Pancreas (tissue), 10 donors: ENCODE data around the gene NME1. TPM values are rescaled to one million over a fixed set of nuclear protein-coding genes. Genes with fewer than 3 reads are reported as not detected.
"Not testable (repeated sequence)": the region's sequence is repeated elsewhere in the genome, so short reads cannot be mapped to it uniquely, and the experiment has no call there.

Experiments used
- ATAC-seq, 4 donors: fragments of 200-7000 bp; cut with Tn5 transposase; one replicate each; pipeline versions ENCODE4 v1.8.0 to v1.9.1; 2020; ENCODE audit warnings: mild to moderate bottlenecking in 4 of 4, moderate library complexity in 4 of 4
- DNase-seq, 6 donors: peaks; one replicate each; pipeline ENCODE4 v3.0.0-alpha.2; 2020
- FAIRE-seq: peaks from 2 replicates; lab custom pipeline; 2012; peaks lifted over from hg19 to GRCh38; lab: Jason Lieb, UNC
- H3K27ac ChIP-seq, 4 donors: fragments of 200-600 bp; sonication (generic); 1 replicate in 3 of 4; 2 replicates in 1 of 4; pipeline versions ENCODE4 v1.5.0 to v1.8.0; 2020
- H3K27me3 ChIP-seq, 4 donors: fragments of 200-600 bp; one replicate each; pipeline ENCODE4 v1.8.0; 2021
- H3K36me3 ChIP-seq, 3 donors: fragments of 200-600 bp; sonication (generic) in 1 of 3; one replicate each; pipeline versions ENCODE4 v1.5.0 to v1.8.0; 2020 to 2021
- H3K4me1 ChIP-seq, 3 donors: fragments of 200-600 bp; one replicate each; pipeline ENCODE4 v1.8.0; 2021
- H3K4me3 ChIP-seq, 4 donors: fragments of 200-600 bp; sonication (generic) in 2 of 4; one replicate each; pipeline versions ENCODE4 v1.5.0 to v1.8.0; 2020 to 2021
- H3K9me3 ChIP-seq, 4 donors: fragments of 200-600 bp; one replicate each; pipeline ENCODE4 v1.8.0; 2021
- CTCF ChIP-seq, 4 donors: fragments of 200-600 bp; sonication (generic) in 3 of 4; IDR thresholded peaks; one replicate each; pipeline versions ENCODE4 v1.5.0 to v1.8.0; 2021; ENCODE audit warnings: antibody characterized with exemption in 4 of 4
- WGBS, 2 donors: extraction: QIAGEN DNeasy Blood & Tissue Kit; methylation state at CpG; one replicate each; pipeline ENCODE4 v1.1.7; 2013; 5-methylcytosine and 5-hydroxymethylcytosine counted together
- intact Hi-C, 3 donors: fragments of 100-400 bp; cut with DNase I; formaldehyde crosslinking; loops; one replicate each; pipeline versions ENCODE4 v1.11.1 to v1.14.2; 2022
- polyA plus RNA-seq, 2 donors: library from polyadenylated mRNA; stranded (reverse); fragments of 200-250 nt; gene quantifications; one replicate each; pipeline ENCODE4 v1.2.3, GENCODE V29; 2013
- total RNA-seq, 6 donors: library from RNA; stranded (reverse); fragmentation: NEBNext Ultra II Directional in 4 of 6; extraction: Animal tissue kit (Norgen Biotek cat#: 25700) in 4 of 6; gene quantifications; one replicate each; pipeline versions ENCODE4 v1.2.1 to v1.2.4, GENCODE V29; 2021 to 2023
- donor health status: healthy with polysubstance abuse.
- donor health status: DM: no; HTN: no; CAD: no; lungs with moderate emphysema.
- donor health status: DM: no; HTN: no; CAD: no.
- donor health status: control.
- donor health status: control.
- donor health status: Bipolar disorder and iron deficiency.
- donor health status: DM: yes; HTN: yes; CAD: no.
- donor health status: DM: no; HTN: no; CAD: no.
- donor health status: DM: no; HTN: no; CAD: no.
- donor health status: DM: yes; HTN: yes; CAD: no.

The NME1 gene
- total and polyA plus RNA-seq, 8 donors, result 15.6 to 57.1 (median 39.5) TPM

- ATAC-seq (peak; percentile 72 to 86 (median 76)), DNase-seq (peak; percentile 83 to 94 (median 90)), FAIRE-seq (no peak)
- Histone ChIP-seq H3K27ac (peak overlapping the region; percentile 98 to 100 (median 99)), H3K36me3 (no peaks in the 10 kb centered on the region), H3K9me3 (no peaks in the 10 kb centered on the region), H3K27me3 (no peaks in the 10 kb centered on the region), H3K4me3 (peak overlapping the region in 3 of 4 donors; percentile 23 to 99 (median 79)), H3K4me1 (peaks cover 4 to 28% (median 14%) of the 10 kb centered on the region in 3 donors)
- intact Hi-C loops, result no loop called here
- no peak for TF ChIP-seq CTCF (IDR thresholded peaks at IDR 0.05)
- 5 to 8% methylated on average over 23 of the region's 23 CpGs for WGBS, 2 donors
Measured at GRCh38 chr17:51121620-51122472, 31.5 kb upstream of the NME1 start.

- DNase-seq, H3K27me3 ChIP-seq, H3K36me3 ChIP-seq, ATAC-seq, FAIRE-seq, H3K9me3 ChIP-seq, intact Hi-C loops: not testable (repeated sequence)
- 66 to 73% methylated on average over 10 of the region's 10 CpGs for WGBS, 2 donors
- Histone ChIP-seq H3K4me1 (peaks cover 4 to 22% (median 11%) of the 10 kb centered on the region in 3 donors), H3K27ac (peak overlapping the region; percentile 98 to 100 (median 99)), H3K4me3 (peak overlapping the region in 2 of 4 donors; percentile 79 to 99)
Measured at GRCh38 chr17:51122473-51123115, 30.8 kb upstream of the NME1 start.

- DNase-seq (no peak), FAIRE-seq (no peak), ATAC-seq (no peak)
- peaks cover 4 to 13% (median 11%) of the 10 kb centered on the region in 3 donors for H3K4me1 ChIP-seq
- intact Hi-C loops, result no loop called here
- 79% methylated on average over 5 of the region's 5 CpGs for WGBS, 2 donors
- no peaks in the 10 kb centered on the region for H3K27me3 ChIP-seq
- H3K4me3 ChIP-seq, result no peak overlapping the region
- no peak for TF ChIP-seq CTCF (IDR thresholded peaks at IDR 0.05)
- no peak overlapping the region for H3K27ac ChIP-seq
- H3K9me3 ChIP-seq, result no peaks in the 10 kb centered on the region
- no peaks in the 10 kb centered on the region for H3K36me3 ChIP-seq
Measured at GRCh38 chr17:51124640-51125503, 28.5 kb upstream of the NME1 start.

GRCh38 chr17:51128076-51128475 lies 25.3 kb upstream of the NME1 start:
- DNase-seq (no peak), FAIRE-seq (no peak), ATAC-seq (no peak)
- Histone ChIP-seq H3K36me3 (no peaks in the 10 kb centered on the region), H3K4me1 (peaks cover 4 to 13% (median 11%) of the 10 kb centered on the region in 3 donors), H3K27ac (no peak overlapping the region), H3K4me3 (no peak overlapping the region), H3K27me3 (no peaks in the 10 kb centered on the region), H3K9me3 (no peaks in the 10 kb centered on the region)
- no peak for TF ChIP-seq CTCF (IDR thresholded peaks at IDR 0.05)
- intact Hi-C loops, result no loop called here
- 81 to 82% methylated on average over 3 of the region's 3 CpGs for WGBS, 2 donors

GRCh38 chr17:51132964-51133319 lies 20.4 kb upstream of the NME1 start:
- TF ChIP-seq CTCF (IDR thresholded peaks at IDR 0.05), result no peak
- Histone ChIP-seq H3K27me3 (no peaks in the 10 kb centered on the region), H3K36me3 (no peaks in the 10 kb centered on the region), H3K9me3 (no peaks in the 10 kb centered on the region), H3K4me1 (no peaks in the 10 kb centered on the region), H3K27ac (peak overlapping the region in 1 of 4 donors; percentile 23), H3K4me3 (no peak overlapping the region)
- FAIRE-seq, result no peak
- DNase-seq, result no peak
- intact Hi-C loops, result no loop called here
- peak; percentile 44 to 84 (median 70) for ATAC-seq
